HG03196 (cell line): ENCODE data around the gene VAMP2.
"Not testable (repeated sequence)": the region's sequence is repeated elsewhere in the genome, so short reads cannot be mapped to it uniquely, and the experiment has no call there.

ENCODE experiments used
- ATAC-seq: cut with Tn5 transposase; IDR thresholded peaks from one replicate; pipeline ENCODE4 v1.9.1; 2021; ENCODE audit not compliant: unreplicated experiment

VAMP2 gene

DNA sequence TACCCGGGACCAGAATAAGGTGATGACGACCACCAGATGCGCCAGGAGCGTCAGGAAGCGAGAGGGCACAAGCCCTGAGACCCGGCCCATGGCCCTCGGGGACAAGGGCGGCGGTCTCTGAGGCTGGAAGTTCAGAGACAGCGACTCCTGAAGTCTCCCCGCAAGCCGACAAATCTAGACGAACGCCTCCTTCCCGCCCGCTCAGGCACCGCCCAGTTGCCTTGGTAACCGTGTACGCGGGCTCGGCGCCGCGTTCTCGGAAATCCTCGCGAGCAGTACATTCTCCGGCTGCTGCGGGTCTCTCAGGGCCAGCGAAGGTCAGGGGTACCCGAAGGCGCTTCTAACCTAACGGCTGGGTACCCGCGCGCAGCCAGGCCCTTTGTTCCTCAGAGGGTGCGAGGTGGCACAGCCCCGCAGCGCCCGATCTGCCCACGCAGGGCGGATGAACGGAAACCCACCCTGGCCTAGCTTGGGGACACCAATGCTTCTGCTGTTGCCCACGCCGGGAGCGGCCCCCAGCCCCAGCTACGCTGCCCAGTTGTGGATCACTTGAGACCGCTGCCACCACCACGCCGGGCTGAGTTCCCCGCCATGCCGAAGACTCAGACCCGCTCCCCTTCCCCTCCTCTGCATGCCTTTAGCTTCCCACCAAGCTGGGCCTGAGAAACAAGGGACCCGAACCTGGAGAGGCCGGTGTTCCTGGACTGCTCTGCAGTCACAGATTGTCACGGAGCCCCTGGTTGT, 13.6 kb upstream of the VAMP2 start, which contains the start of gene TMEM107:
Gene TMEM107 (minus strand): TSS at position 184 of the 744 bp plus-strand sequence. CDS start 94 bp downstream, at position 90.
- ATAC-seq: no peak

DNA sequence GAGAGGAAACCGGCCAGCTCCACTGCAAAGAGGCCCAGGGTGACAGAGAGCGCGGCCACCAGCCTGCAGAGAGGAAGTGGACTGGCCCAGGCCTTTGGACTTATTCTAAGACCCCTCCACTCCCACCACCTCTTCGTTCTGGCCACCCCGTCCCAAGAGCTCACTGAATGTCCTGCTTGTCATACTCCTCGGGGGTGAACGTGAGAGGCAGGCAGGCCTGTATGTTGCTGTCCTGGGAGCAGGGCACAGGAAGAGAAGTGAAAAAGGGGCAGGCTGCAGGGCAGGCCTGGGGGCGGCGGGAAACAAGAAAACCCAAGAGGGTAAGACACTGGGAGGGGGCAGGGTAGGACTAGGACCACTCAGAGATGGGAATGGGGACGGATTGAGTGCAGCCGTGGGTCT, 13.0 kb upstream of the VAMP2 start:
- no peak for ATAC-seq

DNA sequence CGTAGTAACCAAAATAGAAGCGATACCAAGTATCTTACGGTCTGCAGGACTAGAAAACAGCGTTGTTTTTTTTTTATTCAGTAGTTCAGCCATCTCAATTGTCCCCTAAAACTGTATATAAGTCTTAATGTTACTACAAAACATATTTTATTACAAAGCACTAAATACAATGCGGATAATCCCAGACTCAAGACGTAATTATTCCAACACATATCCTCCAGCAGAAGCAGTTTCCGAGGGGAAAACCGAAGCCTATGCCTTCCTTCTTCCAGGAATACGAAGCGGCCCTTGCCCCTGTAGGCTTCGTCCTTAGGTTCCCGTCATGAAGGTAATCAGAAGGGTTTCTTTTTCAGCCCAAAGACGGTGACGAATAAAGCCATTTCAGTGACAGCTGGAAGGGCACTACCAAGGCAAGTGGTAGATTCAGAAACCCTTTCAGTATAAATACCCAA, 11.1 kb upstream of the VAMP2 start:
- ATAC-seq: no peak

DNA sequence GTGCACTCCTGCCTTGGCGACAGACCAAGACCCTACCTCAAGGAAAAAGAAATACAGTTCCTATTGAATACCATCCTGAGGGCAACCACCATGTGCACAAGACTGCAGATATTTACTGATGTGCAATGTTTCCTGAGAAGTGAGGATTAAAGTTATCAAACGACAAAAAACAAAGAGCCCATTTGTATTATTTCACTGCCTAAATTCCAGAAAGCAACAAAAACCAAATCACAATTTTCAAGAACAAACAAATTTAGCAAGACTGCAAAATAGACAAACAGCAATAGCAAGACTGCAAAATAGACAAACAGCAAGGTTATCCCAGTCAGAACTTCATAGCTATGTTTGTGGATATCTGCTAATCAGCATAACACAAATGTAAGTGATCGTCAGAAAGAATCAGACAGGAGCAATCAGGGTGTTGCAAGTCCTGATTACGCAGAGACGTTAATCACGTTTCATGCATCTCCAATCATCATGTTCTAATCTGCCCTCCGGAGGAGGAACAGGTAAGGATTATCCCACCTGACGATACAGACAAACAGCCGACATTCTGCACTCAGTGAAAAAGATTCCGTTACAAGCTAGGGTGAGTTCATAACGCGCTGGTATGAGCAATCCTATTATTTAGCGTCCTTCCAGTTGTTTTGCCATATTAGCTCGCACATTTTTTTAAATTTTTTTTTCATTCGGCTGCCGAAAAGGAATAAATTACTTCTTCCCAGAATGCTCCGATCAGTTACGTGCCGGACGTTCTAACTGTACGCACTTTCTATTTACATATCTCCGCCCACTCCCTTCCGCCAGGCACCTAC, 10.5 kb upstream of the VAMP2 start:
- ATAC-seq: peak; percentile 76

DNA sequence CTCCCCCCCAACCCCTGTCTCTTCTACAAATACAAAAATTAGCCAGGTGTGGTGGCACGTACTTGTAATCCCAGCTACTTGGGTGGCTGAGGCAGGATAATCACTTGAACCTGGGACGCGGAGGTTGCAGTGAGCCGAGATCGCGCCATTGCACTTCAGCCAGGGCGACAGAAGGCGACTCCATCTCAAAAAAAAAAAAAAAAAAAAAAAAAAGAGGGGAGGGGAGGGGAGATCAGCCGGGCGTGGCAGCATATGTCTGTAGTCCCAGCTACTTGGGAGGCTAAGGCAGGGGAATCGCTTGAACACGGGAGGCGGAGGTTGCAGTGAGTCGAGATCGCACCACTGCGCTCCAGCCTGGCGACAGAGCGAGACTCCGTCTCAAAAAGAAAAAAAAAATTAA, 7.4 kb upstream of the VAMP2 start:
- not testable (repeated sequence) for ATAC-seq

DNA sequence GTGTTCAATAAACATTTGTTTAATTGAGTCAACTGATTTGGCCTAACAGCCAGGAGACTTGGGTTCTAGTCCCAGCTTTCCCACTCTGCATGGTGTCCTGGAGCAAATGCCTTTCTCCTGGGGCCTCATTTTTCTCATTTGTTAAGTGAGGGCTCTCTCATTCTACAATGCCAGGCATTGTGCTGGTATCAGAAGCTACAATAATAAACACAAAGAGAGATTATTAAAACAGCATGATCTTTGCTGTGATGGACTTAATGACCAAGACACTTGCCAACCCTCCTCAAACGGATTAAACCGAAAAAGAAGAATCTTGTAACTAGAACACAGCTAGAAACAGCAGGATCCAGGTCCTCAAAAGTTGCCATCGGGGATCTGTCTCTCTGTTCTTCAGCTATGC, 4.8 kb upstream of the VAMP2 start:
- no peak for ATAC-seq

DNA sequence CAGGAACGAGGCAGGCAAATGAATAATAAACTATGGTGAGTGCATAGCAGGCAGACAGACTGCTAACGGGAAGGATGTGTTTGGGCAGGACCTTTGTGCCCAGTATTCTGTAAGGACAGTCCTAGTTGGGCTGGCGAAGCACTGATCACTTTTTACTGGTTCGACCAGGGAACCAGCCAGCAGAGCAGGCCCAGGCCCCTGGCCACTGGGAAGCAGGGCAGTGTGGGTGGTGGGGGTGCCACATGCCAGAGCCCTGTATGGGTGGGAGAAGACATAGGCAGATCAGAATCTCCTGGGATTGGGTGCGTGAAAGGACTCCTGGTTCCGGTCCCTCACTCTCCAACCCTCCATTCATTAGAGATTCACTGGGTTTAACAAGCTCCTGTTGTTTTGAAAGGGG, 4.0 kb upstream of the VAMP2 start:
- ATAC-seq: no peak

DNA sequence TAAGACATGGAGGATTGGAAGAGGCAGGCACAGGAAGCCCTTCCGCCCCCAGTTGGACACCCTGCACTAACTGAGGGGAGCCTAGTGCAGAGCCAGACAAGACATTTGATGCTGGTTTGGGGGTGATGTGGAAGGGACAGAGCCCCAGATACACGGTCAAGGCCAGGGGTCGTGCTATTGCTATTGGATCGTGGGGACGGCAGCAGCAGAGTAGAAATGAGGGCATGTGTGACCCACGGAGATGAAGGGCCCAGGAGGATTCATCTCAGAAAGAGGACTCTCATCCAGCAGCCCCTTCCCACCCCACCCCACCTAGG, 2.0 kb upstream of the VAMP2 start:
- ATAC-seq: no peak

DNA sequence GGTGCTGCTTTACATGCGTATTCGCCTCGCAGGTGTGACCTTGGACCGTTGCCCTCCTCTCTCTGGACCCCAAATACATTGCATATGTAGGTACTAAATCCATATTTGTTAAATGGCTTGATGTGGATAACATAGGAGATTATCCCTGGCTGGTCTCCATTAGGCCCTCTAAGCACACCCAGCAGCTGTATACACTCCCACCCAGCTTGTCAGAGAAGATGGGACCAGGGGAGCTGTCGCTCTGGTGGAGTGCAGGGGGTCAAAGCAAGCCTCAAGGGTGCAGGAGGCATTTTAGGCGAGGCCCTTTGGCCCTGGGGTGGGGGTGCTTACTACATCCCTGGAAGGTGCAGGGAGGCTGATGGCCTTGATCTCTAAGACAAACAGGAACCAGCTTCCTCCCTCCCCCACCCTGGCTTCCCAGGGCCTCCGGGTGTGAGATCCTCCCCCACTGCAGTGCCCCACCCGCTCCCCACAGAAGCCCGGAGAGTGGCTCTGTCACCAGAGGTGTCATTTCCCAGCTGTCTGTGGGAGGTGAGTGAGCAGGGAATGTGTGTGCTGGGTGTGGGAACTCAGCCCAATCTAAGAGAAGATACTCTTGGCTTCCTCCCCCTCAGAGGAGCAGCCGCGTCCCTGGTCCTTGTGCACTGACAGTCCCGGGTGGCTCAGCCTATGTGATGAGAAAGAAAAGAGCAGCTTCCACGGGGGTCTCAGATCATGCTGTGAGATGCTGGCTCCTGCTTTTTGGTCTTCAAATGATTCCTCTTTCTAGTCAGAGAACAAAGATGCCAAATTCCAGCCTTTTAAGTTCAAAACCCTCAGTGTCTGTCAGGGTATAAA, 1.4 kb upstream of the VAMP2 start:
- no peak for ATAC-seq

DNA sequence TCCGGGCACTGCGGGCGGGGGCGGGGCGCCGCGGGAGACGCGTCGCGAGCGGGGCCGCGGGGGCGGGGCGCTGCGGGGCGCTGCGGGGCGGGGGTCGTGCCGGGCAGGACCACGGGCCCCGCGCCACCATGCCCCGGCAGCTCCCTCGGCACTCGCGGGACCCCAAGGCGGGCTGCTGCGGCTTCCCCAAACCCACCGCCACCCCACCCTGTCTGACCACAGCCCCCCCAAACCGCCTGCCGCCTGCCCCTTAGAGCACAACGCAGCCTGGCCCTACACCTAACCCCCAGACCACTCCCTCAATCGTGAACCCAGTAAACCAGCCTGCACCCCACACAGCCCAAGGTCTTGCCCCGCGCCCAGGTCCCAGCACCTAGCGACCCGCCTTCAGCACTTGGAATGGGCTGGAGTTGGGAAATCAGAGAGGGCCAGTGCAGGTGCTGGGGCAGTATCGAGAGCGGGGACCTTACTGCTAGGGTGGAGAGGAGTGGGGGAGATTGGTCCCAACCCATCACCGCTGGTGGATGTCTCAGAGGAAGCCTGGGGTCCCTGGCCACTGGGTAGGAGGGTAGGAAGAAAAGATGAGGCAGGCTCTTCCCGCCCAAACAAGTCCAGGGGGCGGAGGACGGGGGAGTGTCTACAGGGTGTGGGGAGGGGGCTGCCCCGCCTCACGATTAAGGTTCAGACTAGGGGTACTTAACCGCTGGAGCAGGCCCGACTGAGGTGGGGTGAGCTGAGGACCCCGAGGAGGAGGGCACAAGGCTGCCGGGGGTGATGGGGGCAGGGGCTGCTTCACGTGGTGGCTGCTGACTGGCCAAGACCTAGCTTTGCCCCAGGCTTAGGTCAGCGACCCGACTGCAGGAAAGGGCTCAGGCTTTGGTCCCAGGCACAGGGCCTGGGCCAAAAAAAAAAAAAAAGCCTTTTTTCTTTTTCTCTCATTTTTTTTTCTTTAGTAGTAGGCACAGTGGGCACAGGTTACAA, 539 bp upstream of the VAMP2 start:
- ATAC-seq: no peak

DNA sequence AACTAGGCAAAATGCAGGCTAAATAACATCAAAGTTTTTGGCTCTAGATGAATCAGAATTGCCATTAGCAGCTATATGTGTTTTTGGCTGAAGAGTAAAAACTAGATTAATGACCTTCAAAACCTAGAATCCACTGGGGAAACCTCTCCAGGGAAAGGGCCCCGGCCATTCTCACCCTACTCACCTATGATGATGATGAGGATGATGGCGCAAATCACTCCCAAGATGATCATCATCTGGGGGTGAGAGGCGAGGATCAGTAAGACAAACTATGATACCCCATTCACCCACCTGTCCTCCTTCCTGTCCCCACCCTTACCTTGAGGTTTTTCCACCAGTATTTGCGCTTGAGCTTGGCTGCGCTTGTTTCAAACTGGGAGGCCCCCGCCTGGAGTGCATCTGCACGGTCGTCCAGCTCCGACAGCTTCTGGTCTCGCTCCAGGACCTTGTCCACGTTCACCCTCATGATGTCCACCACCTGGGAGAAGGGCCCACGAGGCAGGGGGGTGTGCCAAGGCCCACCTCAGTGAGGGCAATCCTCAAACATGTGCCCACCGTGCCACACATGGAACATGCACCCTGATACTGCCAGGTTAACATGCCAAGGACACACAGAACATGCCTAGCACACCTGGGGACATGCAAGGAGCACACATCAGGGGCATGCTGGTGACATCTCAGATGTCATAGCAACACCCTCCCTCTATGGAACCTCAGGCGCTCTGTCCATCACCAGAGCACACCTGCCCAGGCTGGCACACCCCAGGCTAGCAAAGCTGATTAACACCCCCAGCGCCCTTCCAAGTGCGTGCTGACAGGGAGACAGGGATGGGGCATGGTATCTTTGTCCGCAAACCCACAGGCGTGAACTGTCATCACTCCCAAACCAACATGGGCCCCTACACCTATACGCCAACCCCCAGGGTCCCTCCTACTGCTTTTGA, 1.2 kb downstream of the VAMP2 start:
- no peak for ATAC-seq

DNA sequence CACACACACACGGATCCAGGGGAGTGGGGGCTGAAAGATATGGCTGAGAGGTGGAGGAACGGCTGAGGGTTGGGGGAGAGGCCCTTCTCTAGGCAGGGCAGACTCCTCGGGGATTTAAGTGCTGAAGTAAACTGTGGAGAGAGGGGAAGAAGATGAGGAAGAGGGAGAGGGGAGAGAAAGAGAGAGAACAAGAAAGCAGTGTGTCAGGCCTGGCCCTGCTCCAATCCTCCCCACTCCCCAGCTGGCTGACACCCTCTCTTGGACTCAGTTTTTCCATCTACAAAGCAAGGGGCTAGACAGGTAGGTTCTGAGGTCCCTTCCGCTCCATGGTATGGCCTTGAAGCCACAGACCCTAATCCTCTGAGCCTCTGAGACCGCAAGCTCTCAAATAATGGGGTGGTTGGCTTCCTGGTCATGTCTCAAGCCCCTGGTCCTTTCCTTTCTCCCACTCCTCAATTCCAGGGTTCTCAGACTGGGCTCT, 2.0 kb downstream of the VAMP2 start:
- ATAC-seq: no peak

DNA sequence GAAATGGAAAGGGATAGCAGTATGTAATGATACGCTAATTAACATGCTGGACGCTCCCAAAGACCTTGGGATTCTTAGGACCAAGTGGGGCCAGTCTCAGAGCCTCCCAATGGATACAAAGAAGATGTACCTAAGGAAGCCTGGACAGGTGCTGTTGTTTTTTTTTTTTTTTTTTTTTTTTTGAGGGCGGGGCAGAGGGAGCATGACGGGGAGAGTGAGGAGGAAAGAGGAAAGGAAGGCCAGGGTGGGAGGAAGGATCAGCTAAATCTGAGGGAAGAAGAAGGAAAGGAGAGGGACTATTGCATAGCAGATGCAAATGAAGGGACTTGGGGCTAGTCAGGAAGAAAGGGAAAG, 2.5 kb downstream of the VAMP2 start:
- ATAC-seq: no peak

DNA sequence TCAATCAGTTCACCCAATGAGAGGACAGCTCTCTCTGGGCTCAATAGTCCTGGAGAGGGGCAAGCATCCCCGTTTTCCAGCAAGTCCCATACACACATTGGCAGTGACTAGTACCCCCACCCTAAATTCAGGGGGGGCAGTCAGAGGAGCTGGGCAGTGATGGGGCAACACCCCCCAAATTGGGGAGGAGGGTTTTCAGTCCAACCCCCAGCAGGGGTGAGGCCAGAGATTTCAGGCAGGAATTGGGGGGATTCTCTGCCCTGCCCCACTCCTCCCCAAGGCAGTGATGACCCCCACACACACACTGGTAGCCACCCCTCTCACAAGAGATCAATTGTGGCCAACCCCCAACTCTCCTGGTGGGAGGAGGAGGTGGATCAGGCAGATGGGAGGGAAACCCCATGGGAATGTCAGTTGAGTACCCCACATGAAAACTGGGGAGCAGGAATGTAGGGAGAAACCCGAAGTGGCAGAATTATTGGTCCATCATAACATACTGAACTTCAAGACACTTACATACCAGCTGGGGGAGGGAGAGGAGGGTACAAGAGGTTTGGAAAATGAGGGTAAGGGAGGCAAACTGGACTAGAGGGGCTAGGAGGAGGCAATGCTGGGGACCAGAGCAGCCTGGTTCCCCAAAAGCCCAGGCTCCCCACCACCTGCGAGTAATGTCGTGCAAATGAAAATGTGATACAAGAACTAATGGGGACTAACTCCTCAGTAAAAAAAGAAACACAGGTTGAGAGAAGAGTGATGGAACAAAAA, 3.1 kb downstream of the VAMP2 start:
- no peak for ATAC-seq

DNA sequence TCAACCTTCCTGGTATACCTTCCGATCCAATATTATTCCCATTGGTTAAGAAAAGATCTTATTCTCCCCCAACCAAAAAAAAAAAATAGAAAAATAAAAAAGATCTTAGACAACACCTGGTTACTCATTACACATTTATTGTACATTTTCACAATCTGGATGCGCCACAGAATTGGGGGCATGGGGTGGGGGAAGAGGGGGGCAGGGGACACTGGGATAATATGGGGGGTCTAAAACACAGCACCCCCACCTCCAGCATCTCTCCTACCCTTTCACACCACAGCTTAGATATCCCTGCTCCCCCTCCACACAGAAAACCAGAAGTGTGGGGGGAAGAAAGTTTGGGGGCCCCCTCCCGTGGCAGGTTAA, 3.7 kb downstream of the VAMP2 start:
- ATAC-seq: no peak

DNA sequence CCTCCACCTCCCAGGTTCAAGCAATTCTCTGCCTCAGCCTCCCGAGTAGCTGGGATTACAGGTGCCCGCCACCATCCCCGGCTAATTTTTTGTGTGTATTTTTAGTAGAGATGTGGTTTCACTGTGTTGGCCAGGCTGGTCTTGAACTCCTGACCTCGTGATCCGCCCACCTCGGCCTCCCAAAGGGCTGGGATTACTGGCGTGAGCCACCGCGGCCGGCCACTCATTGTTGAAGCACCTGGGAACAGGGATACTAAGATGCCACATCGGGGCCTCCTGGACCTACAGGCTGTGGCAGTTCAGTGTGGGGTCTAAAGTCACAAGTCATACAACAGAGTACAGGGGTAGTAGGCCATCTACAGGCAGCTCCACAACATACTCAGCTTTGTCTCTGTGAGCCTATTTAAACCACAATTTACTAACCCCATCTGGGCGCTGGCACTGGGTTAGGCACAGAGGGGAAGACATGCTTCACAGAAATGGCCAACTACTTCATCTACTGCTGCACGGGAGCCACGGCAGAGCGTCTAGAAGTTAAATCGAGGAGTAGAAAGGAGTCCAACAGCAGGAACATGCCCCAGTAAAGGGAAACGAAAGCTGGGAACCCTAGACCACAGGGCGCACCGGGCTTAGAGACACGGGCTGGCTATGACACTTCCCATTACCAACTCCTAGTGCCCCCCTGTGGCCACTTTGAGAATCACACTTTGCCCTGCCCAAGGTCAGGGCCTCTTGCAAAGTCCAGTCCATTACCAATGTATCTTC, 4.3 kb downstream of the VAMP2 start:
- ATAC-seq: peak; percentile 25

DNA sequence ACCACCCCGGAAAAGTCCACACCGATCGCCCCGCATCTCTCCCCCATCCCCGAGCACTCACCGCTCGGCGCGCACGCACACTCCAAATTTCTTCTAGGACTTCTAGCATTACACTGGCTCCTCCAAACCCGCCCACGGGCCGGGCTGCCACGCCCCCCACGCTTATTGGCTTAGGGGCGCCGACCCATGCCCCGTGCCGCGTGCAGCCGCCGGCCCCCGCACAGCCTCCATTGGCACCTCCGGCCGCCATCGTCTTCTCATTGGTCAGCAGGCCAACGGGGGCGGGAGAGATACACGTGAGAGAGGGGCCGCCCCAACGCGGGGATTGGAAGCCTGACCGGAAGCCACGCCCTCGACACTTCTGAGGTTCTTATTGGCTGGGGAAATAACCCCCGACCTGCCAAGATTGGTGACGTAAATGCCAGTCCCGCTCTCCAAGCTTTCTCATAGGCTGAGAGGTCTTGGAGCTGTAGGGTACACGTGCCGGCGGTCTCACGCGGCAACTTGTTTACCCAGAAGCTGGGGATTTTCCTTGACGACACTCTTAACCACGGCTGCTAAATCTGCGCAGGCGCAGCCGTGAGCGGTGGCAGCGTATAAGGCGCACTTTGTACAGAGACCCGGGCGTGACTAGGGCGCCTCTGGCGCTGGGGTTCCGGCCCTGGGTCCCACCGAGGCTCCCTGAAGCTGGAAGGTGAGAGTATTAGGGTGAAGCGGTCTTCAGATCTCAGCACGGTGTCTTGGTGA, 6.3 kb downstream of the VAMP2 start:
- ATAC-seq: peak; percentile 69
